Left forelimb (tissue), 1 donor: ENCODE results near the gene PC.

Source experiments
- DNase-seq: peaks from one replicate; pipeline ENCODE4 v3.0.0-alpha.2; 2018; ENCODE audit warnings: low spot score

Gene PC

GRCh38 chr11:66956689-66957290, 1.4 kb downstream of the PC start:
- no peak for DNase-seq

GRCh38 chr11:66953081-66953833, 4.9 kb downstream of the PC start:
- DNase-seq = no peak

GRCh38 chr11:66951927-66952337, 6.3 kb downstream of the PC start:
- DNase-seq = no peak

GRCh38 chr11:66951135-66951534, 7.0 kb downstream of the PC start:
- DNase-seq = no peak

GRCh38 chr11:66950112-66950535, 8.1 kb downstream of the PC start:
- DNase-seq = no peak

- no peak for DNase-seq
These were observed 19.5 kb downstream of the PC start for GRCh38 chr11:66938582-66939135.

- no peak for DNase-seq
These were observed 20.9 kb downstream of the PC start for GRCh38 chr11:66937193-66937733.

- no peak for DNase-seq
These were observed 21.9 kb downstream of the PC start for GRCh38 chr11:66936311-66936711.

GRCh38 chr11:66934950-66935779, 23.0 kb downstream of the PC start:
- no peak for DNase-seq

- DNase-seq = no peak
These were observed 24.7 kb downstream of the PC start for GRCh38 chr11:66933531-66933930.

GRCh38 chr11:66932543-66932942, 25.6 kb downstream of the PC start:
- no peak for DNase-seq

GRCh38 chr11:66929753-66930152, 28.4 kb downstream of the PC start:
- no peak for DNase-seq

GRCh38 chr11:66924272-66924671, 33.9 kb downstream of the PC start:
- DNase-seq = no peak

GRCh38 chr11:66922551-66922950, 35.6 kb downstream of the PC start:
- no peak for DNase-seq

GRCh38 chr11:66920978-66921784, 37.0 kb downstream of the PC start:
- no peak for DNase-seq

- no peak for DNase-seq
These were observed 38.3 kb downstream of the PC start for GRCh38 chr11:66919923-66920322.

GRCh38 chr11:66918741-66919140, 39.4 kb downstream of the PC start:
- no peak for DNase-seq

- DNase-seq = no peak
These were observed 42.3 kb downstream of the PC start for GRCh38 chr11:66915866-66916265.

GRCh38 chr11:66915046-66915832, 42.9 kb downstream of the PC start:
- DNase-seq = no peak

- no peak for DNase-seq
These were observed 43.7 kb downstream of the PC start for GRCh38 chr11:66914505-66914904.

- no peak for DNase-seq
These were observed 45.3 kb downstream of the PC start for GRCh38 chr11:66912911-66913310.
